Psoas muscle (tissue), 8 donors: ENCODE measurements around the gene ATP8A2. TPM values are rescaled to one million over a fixed set of nuclear protein-coding genes. Genes with fewer than 3 reads are reported as not detected.

Experiments used
- ATAC-seq, 4 donors: fragments of 200-7000 bp; cut with Tn5 transposase; one replicate each; pipeline ENCODE4 v1.9.1; 2020; ENCODE audit warnings: moderate library complexity in 3 of 4, mild to moderate bottlenecking in 2 of 4
- DNase-seq, 2 donors: peaks; one replicate each; pipeline ENCODE4 v3.0.0-alpha.2; 2020
- H3K27ac ChIP-seq: fragments of 200-600 bp; one replicate; pipeline ENCODE4 v1.8.0; 2022
- H3K27me3 ChIP-seq, 3 donors: fragments of 200-600 bp in 1 of 3; one replicate each; pipeline versions ENCODE4 v1.6.1 to v1.8.0; 2013 to 2022; ENCODE audit warnings: low read length in 2 of 3, mild to moderate bottlenecking in 2 of 3, moderate library complexity in 1 of 3; ENCODE audit not compliant: insufficient read depth in 3 of 3
- H3K36me3 ChIP-seq, 2 donors: fragments of 200-600 bp in 1 of 2; one replicate each; pipeline versions ENCODE4 v1.6.1 to v1.8.0; 2013 to 2022; ENCODE audit warnings: low read depth in 1 of 2, mild to moderate bottlenecking in 1 of 2, moderate library complexity in 1 of 2; ENCODE audit not compliant: insufficient read depth in 1 of 2
- H3K4me1 ChIP-seq: fragments of 200-600 bp; one replicate; pipeline ENCODE4 v1.8.0; 2022
- H3K4me3 ChIP-seq: fragments of 200-600 bp; one replicate; pipeline ENCODE4 v1.8.0; 2022; ENCODE audit warnings: mild to moderate bottlenecking
- H3K9me3 ChIP-seq: fragments of 200-600 bp; one replicate; pipeline ENCODE4 v1.8.0; 2022
- WGBS, 3 donors: extraction: QIAGEN DNeasy Blood & Tissue Kit; methylation state at CpG; one replicate each; pipeline versions ENCODE4 v1.1.6 to v1.1.7; 2013; 5-methylcytosine and 5-hydroxymethylcytosine counted together
- intact Hi-C, 2 donors: fragments of 100-400 bp; cut with DNase I; formaldehyde crosslinking; loops; one replicate each; pipeline versions ENCODE4 v1.11.0 to v1.14.2; 2022
- polyA plus RNA-seq, 3 donors: library from polyadenylated mRNA; stranded (reverse); fragments of 200-250 nt; gene quantifications; one replicate each; pipeline ENCODE4 v1.2.3, GENCODE V29; 2013
- total RNA-seq, 4 donors: library from RNA; stranded (reverse); fragmentation: NEBNext Ultra II Directional in 2 of 4; extraction: Animal tissue kit (Norgen Biotek cat#: 25700) in 2 of 4; gene quantifications; one replicate each; pipeline versions ENCODE4 v1.2.1 to v1.2.4, GENCODE V29; 2021 to 2023
- TF ChIP-seq, protein P1 (sequence below): fragments of 200-600 bp; IDR thresholded peaks from one replicate; pipeline ENCODE4 v1.8.0; 2022; ENCODE audit warnings: antibody characterized with exemption
- donor health status: healthy with polysubstance abuse.
- donor health status: DM: no; HTN: no; CAD: no; lungs with moderate emphysema.
- donor health status: Bipolar disorder and iron deficiency.
- donor health status: healthy.
- donor health status: DM: yes; HTN: yes; CAD: no.
- donor health status: DM: no; HTN: no; CAD: no.
- donor health status: DM: no; HTN: no; CAD: no.
- donor health status: DM: yes; HTN: yes; CAD: no.

The ATP8A2 gene
- total and polyA plus RNA-seq, 7 donors = 0.02 to 0.22 (median 0.04) TPM; not detected in 2

DNA sequence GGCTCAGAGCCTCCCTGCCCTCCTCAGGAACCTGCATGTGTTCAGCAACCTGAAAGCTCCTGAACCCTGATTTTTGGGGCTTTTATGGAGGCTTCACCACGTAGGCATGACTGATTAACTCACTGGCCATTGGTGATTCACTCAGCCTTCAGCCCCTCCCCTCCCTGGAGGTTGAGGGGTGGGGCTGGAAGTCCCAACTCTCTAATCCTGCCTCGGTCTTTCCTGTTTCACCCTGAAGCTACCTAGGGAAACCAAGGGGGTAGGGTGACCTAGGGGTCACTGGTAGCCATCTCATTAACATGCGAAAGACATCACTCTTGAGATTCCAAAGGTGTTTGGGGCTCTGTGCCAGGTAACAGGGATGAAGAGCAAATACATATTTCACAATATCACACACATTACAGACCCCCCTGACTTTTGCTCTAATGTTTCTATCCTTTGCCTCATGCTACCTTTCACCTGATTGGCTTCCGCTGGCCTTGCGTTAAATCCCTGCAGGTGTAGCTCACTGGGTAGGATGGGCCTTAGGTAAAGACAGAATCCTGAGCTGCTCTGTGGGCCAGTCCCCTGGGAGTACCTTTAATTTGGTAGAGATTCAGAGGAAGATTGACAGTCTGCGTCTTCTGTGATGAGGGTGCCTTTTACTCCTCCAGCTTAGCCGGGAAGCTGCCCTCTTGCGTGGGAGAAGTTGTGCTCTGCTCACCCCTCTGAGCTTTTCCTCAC is 260.6 kb downstream of the ATP8A2 start:
- ATAC-seq (no peak), DNase-seq (no peak)
- WGBS, 3 donors = 89 to 95% (median 93%) methylated on average over 8 of the region's 8 CpGs

DNA sequence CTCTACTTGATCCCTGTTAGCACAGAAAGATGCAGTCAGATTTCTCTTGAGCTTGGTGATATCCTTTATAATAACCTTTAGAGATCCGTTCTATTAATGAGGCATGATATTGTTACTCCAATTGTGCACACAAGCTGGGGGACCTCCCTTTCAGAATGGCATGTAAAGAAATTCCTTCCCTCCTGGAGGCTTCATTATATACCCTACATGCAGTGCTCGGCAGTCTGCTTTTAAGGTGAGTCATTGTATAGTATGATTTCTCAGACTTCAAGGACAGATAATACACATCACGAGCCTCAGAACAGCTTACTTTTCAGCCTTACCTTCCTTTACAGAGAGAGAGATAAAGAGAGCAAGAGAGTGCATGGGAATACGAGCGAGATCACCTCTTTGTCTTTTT is 261.3 kb downstream of the ATP8A2 start:
- 84 to 97% (median 95%) methylated on average over 5 of the region's 5 CpGs for WGBS, 3 donors
- no peak overlapping the region for H3K27ac ChIP-seq
- H3K27me3 ChIP-seq = no peaks in the 10 kb centered on the region
- H3K36me3 ChIP-seq = no peaks in the 10 kb centered on the region
- no peaks in the 10 kb centered on the region for H3K9me3 ChIP-seq
- H3K4me1 ChIP-seq = no peaks in the 10 kb centered on the region
- ATAC-seq = no peak
- no peak for DNase-seq
- intact Hi-C loops = no loop called here
- TF ChIP-seq, protein P1, sequence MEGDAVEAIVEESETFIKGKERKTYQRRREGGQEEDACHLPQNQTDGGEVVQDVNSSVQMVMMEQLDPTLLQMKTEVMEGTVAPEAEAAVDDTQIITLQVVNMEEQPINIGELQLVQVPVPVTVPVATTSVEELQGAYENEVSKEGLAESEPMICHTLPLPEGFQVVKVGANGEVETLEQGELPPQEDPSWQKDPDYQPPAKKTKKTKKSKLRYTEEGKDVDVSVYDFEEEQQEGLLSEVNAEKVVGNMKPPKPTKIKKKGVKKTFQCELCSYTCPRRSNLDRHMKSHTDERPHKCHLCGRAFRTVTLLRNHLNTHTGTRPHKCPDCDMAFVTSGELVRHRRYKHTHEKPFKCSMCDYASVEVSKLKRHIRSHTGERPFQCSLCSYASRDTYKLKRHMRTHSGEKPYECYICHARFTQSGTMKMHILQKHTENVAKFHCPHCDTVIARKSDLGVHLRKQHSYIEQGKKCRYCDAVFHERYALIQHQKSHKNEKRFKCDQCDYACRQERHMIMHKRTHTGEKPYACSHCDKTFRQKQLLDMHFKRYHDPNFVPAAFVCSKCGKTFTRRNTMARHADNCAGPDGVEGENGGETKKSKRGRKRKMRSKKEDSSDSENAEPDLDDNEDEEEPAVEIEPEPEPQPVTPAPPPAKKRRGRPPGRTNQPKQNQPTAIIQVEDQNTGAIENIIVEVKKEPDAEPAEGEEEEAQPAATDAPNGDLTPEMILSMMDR = no peak
- no peak overlapping the region for H3K4me3 ChIP-seq

More for the DNA sequence above, 260.6 kb downstream of the ATP8A2 start:
- Histone ChIP-seq H3K4me1 (no peaks in the 10 kb centered on the region), H3K4me3 (no peak overlapping the region), H3K27ac (no peak overlapping the region), H3K9me3 (no peaks in the 10 kb centered on the region), H3K27me3 (no peaks in the 10 kb centered on the region), H3K36me3 (no peaks in the 10 kb centered on the region)
- TF ChIP-seq, protein P1 = no peak
- intact Hi-C loops = no loop called here

DNA sequence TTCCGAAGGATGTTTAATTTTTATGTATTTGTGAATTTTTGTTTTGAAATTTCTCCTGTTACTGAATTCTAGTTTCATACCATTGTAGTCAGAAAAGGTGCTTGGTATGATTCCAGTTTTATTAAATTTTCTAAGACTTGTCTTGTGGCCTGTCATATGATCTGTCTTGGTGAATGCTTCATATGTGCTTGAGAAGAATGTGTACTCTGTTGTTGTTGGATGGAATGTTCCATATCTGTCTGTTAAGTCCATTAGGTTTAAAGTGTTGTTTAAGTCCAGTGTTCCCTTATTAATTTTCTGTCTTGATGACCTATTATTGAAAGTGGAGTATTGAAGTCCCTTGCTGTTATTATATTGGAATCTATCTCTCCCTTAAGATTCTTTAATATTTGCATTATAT is 273.9 kb downstream of the ATP8A2 start:
- Histone ChIP-seq H3K9me3 (peaks cover 5% of the 10 kb centered on the region), H3K36me3 (no peaks in the 10 kb centered on the region), H3K4me1 (no peaks in the 10 kb centered on the region), H3K27me3 (no peaks in the 10 kb centered on the region), H3K27ac (no peak overlapping the region), H3K4me3 (no peak overlapping the region)
- intact Hi-C loops = no loop called here
- TF ChIP-seq, protein P1 = no peak
- ATAC-seq (no peak), DNase-seq (no peak)
- WGBS, 3 donors = 88 to 100% (median 94%) methylated on average over 1 of the region's 1 CpG

DNA sequence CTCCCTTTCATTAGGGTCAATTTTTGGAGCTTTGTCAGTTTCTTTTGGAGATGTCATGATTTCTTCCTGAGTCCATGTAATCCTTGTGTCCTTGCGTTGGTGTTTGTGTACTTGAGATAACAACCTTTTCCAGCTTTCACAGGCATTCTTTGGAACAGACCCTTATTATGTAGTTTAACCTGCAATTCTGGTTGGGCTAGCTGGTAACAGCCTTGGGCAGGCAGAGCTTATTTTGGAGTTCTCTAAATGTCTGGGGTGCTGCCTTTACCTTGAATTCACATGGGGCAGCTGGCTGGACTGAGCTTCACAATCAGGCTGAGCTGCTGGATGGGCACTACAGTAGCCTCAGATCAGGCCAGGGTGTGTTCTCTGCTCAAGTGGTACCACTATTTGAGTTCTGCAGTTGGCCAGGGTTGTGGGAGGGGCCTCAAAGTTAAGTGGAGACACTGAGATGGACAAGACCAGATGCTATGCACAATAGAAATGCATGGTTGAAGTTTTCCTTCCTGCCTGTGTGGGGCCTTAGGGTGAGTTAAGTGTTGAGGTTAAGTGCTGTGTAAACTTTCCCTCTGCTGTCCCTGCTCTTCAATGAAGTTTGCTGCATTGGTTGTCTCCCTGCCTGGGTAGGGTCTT is 277.3 kb downstream of the ATP8A2 start:
- no peaks in the 10 kb centered on the region for H3K9me3 ChIP-seq
- H3K27ac ChIP-seq = no peak overlapping the region
- TF ChIP-seq, protein P1 = no peak
- no peaks in the 10 kb centered on the region for H3K27me3 ChIP-seq
- no peaks in the 10 kb centered on the region for H3K4me1 ChIP-seq
- DNase-seq (no peak), ATAC-seq (no peak)
- no peaks in the 10 kb centered on the region for H3K36me3 ChIP-seq
- intact Hi-C loops = no loop called here
- 44 to 96% (median 94%) methylated on average over 1 of the region's 1 CpG for WGBS, 3 donors
- no peak overlapping the region for H3K4me3 ChIP-seq
